ENCODE results near the gene TSHZ2.

DNA sequence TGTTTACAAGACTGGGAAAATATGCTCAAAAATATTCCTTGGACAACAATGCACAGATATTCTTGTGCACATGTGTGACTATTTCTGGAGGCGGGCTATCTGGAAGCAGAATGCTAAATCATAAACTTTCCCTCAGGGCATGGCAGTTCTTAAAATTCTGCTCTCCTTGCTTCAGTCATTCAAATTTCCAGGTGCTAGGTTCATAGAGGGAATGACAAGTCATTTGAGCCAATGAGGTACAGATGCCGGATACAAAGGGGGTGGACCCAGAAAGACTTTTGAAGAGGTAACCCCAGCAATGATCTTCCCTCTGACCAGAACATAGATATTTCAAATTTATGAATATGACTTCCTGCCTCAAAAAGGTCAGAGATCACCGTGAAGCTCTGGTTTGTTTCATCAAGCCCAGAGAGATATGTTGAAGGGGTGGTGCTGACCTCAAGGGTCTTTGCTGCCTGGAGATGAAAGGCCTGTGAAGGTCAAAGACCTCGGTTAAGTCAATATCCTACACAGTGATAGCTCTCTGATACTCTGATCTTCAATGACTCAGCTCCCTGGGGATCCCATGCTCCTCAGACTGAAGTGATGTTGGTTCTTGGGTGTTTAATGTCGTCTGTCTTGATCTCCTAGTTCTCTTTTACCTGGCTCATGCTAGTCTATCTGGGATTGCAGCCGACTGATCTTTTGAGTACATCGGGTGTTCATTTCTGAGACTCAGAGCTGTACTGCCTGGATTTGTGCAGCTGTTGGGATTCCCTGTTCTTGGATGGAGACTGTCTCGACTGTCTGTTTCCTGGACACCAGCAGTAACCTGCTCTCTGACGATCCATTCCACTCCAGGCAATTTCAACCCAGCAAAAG lies 47.5 kb upstream of the TSHZ2 start:
- TF ChIP-seq GATA2 (IDR thresholded peaks at IDR 0.05; ENCODE audit: low read depth, low read length) (no peak), GATA3 (IDR thresholded peaks at IDR 0.05; ENCODE audit: low read depth, low read length) (no peak)
